ENCODE measurements around the gene A2ML1.
"Not testable (repeated sequence)": the region's sequence is repeated elsewhere in the genome, so short reads cannot be mapped to it uniquely, and the experiment has no call there.

Gene A2ML1

GRCh38 chr12:8822298-8822697 is at the start of gene A2ML1:
A2ML1 (plus strand) TSS chr12:8822621; CDS start chr12:8822652, 31 bp downstream.
- H3K9me3 Mint-ChIP-seq (ENCODE audit: low read depth) = no peaks in the 10 kb centered on the region
- no peak within 1 kb of the TSS for H3K4me3 Mint-ChIP-seq
- no peak within 1 kb of the TSS for H3K27ac Mint-ChIP-seq
- H3K27me3 Mint-ChIP-seq = peaks cover under 1% of the 10 kb centered on the region
- H3K36me3 Mint-ChIP-seq = no peaks in the 10 kb centered on the region
- no peaks in the 10 kb centered on the region for H3K4me1 Mint-ChIP-seq (ENCODE audit: low read depth)

- Mint-ChIP-seq H3K27ac (no peak overlapping the region), H3K36me3 (peaks cover 10% of the 10 kb centered on the region), H3K4me3 (no peak overlapping the region), H3K9me3 (ENCODE audit: low read depth) (no peaks in the 10 kb centered on the region), H3K27me3 (no peaks in the 10 kb centered on the region), H3K4me1 (ENCODE audit: low read depth) (no peaks in the 10 kb centered on the region)
Measured at GRCh38 chr12:8773461-8773860, 49.0 kb upstream of the A2ML1 start.

- Mint-ChIP-seq H3K27ac (no peak overlapping the region), H3K36me3 (peaks cover 6% of the 10 kb centered on the region)
Measured at GRCh38 chr12:8779281-8779680, 43.1 kb upstream of the A2ML1 start.

GRCh38 chr12:8779862-8780261 is 42.6 kb upstream of the A2ML1 start:
- no peaks in the 10 kb centered on the region for H3K27me3 Mint-ChIP-seq
- no peaks in the 10 kb centered on the region for H3K9me3 Mint-ChIP-seq (ENCODE audit: low read depth)
- H3K27ac Mint-ChIP-seq = no peak overlapping the region
- no peak overlapping the region for H3K4me3 Mint-ChIP-seq
- H3K4me1 Mint-ChIP-seq (ENCODE audit: low read depth) = no peaks in the 10 kb centered on the region
- H3K36me3 Mint-ChIP-seq = peaks cover 6% of the 10 kb centered on the region

More at GRCh38 chr12:8779281-8779680, 43.1 kb upstream of the A2ML1 start:
- no peak overlapping the region for H3K4me3 Mint-ChIP-seq
- H3K27me3 Mint-ChIP-seq = no peaks in the 10 kb centered on the region
- no peaks in the 10 kb centered on the region for H3K4me1 Mint-ChIP-seq (ENCODE audit: low read depth)
- H3K9me3 Mint-ChIP-seq (ENCODE audit: low read depth) = no peaks in the 10 kb centered on the region

- Mint-ChIP-seq H3K27ac (no peak overlapping the region), H3K36me3 (peaks cover 6% of the 10 kb centered on the region), H3K9me3 (ENCODE audit: low read depth) (no peaks in the 10 kb centered on the region), H3K4me1 (ENCODE audit: low read depth) (no peaks in the 10 kb centered on the region), H3K4me3 (no peak overlapping the region), H3K27me3 (no peaks in the 10 kb centered on the region)
Measured at GRCh38 chr12:8780389-8780788, 42.0 kb upstream of the A2ML1 start.

- Mint-ChIP-seq H3K36me3 (peaks cover 6% of the 10 kb centered on the region), H3K4me3 (no peak overlapping the region), H3K27ac (no peak overlapping the region), H3K4me1 (ENCODE audit: low read depth) (no peaks in the 10 kb centered on the region), H3K27me3 (no peaks in the 10 kb centered on the region), H3K9me3 (ENCODE audit: low read depth) (no peaks in the 10 kb centered on the region)
Measured at GRCh38 chr12:8781381-8782127, 40.9 kb upstream of the A2ML1 start.

- H3K9me3 Mint-ChIP-seq (ENCODE audit: low read depth) = no peaks in the 10 kb centered on the region
- H3K27me3 Mint-ChIP-seq = no peaks in the 10 kb centered on the region
- H3K4me3 Mint-ChIP-seq = no peak overlapping the region
- peaks cover 3% of the 10 kb centered on the region for H3K4me1 Mint-ChIP-seq (ENCODE audit: low read depth)
- no peaks in the 10 kb centered on the region for H3K36me3 Mint-ChIP-seq
- no peak overlapping the region for H3K27ac Mint-ChIP-seq
Measured at GRCh38 chr12:8784290-8784888, 38.0 kb upstream of the A2ML1 start.

GRCh38 chr12:8785499-8785898 is 36.9 kb upstream of the A2ML1 start:
- Mint-ChIP-seq H3K27me3 (no peaks in the 10 kb centered on the region), H3K4me3 (no peak overlapping the region), H3K4me1 (ENCODE audit: low read depth) (peaks cover 3% of the 10 kb centered on the region), H3K36me3 (no peaks in the 10 kb centered on the region), H3K27ac (no peak overlapping the region), H3K9me3 (ENCODE audit: low read depth) (no peaks in the 10 kb centered on the region)

- H3K4me1 Mint-ChIP-seq (ENCODE audit: low read depth); H3K9me3 Mint-ChIP-seq (ENCODE audit: low read depth); H3K27ac Mint-ChIP-seq; H3K4me3 Mint-ChIP-seq; H3K36me3 Mint-ChIP-seq; H3K27me3 Mint-ChIP-seq: not testable (repeated sequence)
Measured at GRCh38 chr12:8787206-8787605, 35.2 kb upstream of the A2ML1 start.

GRCh38 chr12:8788706-8789105 is 33.7 kb upstream of the A2ML1 start:
- H3K27me3 Mint-ChIP-seq; H3K4me1 Mint-ChIP-seq (ENCODE audit: low read depth); H3K9me3 Mint-ChIP-seq (ENCODE audit: low read depth); H3K27ac Mint-ChIP-seq; H3K36me3 Mint-ChIP-seq: not testable (repeated sequence)
- peak overlapping the region; percentile 81 for H3K4me3 Mint-ChIP-seq

GRCh38 chr12:8789341-8790013 is 32.9 kb upstream of the A2ML1 start:
- not testable (repeated sequence) for H3K9me3 Mint-ChIP-seq (ENCODE audit: low read depth); H3K27ac Mint-ChIP-seq; H3K36me3 Mint-ChIP-seq; H3K27me3 Mint-ChIP-seq; H3K4me1 Mint-ChIP-seq (ENCODE audit: low read depth)
- H3K4me3 Mint-ChIP-seq = peak overlapping the region; percentile 81

- H3K4me3 Mint-ChIP-seq; H3K27ac Mint-ChIP-seq; H3K27me3 Mint-ChIP-seq; H3K36me3 Mint-ChIP-seq; H3K4me1 Mint-ChIP-seq (ENCODE audit: low read depth); H3K9me3 Mint-ChIP-seq (ENCODE audit: low read depth): not testable (repeated sequence)
Measured at GRCh38 chr12:8793226-8793625, 29.2 kb upstream of the A2ML1 start.

GRCh38 chr12:8794611-8795010 is 27.8 kb upstream of the A2ML1 start:
- H3K36me3 Mint-ChIP-seq; H3K4me1 Mint-ChIP-seq (ENCODE audit: low read depth); H3K27me3 Mint-ChIP-seq; H3K9me3 Mint-ChIP-seq (ENCODE audit: low read depth); H3K27ac Mint-ChIP-seq; H3K4me3 Mint-ChIP-seq: not testable (repeated sequence)

GRCh38 chr12:8796831-8797626 is 25.4 kb upstream of the A2ML1 start:
- H3K9me3 Mint-ChIP-seq (ENCODE audit: low read depth) = no peaks in the 10 kb centered on the region

GRCh38 chr12:8801213-8801612 is 21.2 kb upstream of the A2ML1 start:
- H3K4me1 Mint-ChIP-seq (ENCODE audit: low read depth); H3K9me3 Mint-ChIP-seq (ENCODE audit: low read depth); H3K27ac Mint-ChIP-seq; H3K4me3 Mint-ChIP-seq; H3K36me3 Mint-ChIP-seq; H3K27me3 Mint-ChIP-seq: not testable (repeated sequence)

More at GRCh38 chr12:8796831-8797626, 25.4 kb upstream of the A2ML1 start:
- Mint-ChIP-seq H3K27me3 (no peaks in the 10 kb centered on the region), H3K4me1 (ENCODE audit: low read depth) (no peaks in the 10 kb centered on the region), H3K36me3 (no peaks in the 10 kb centered on the region), H3K27ac (no peak overlapping the region), H3K4me3 (no peak overlapping the region)

Measured in activated naive CD8-positive, alpha-beta T cell (primary cell).